HEK293T (cell line): ENCODE measurements around the gene TRPM3.
A peak's percentile ranks its signal among the peaks of the same experiment; 100 is the strongest.

Experiments
- CTCF ChIA-PET: fragments of 350-600 bp; formaldehyde crosslinking; extraction: SDS; loops from one replicate; lab custom pipeline; 2021; ENCODE audit warnings: antibody characterized with exemption, inconsistent platforms; lab: Yijun Ruan, JAX
- POLR2A ChIA-PET: fragments of 350-600 bp; formaldehyde crosslinking; extraction: SDS; loops from one replicate; lab custom pipeline; 2020; ENCODE audit warnings: antibody characterized with exemption, inconsistent platforms; lab: Yijun Ruan, JAX
- DNase-seq: peaks from one replicate; pipeline ENCODE4 v3.0.0; 2012; ENCODE audit warnings: mixed read lengths; ENCODE audit errors: extremely low spot score
- ARNT ChIP-seq: fragments of 450-650 bp; IDR thresholded peaks from 2 replicates; pipeline ENCODE4 v1.6.1; 2017; ENCODE audit warnings: mild to moderate bottlenecking
- BHLHE40 ChIP-seq: fragments of 450-650 bp; IDR thresholded peaks from 2 replicates; pipeline ENCODE4 v1.6.1; 2016; ENCODE audit warnings: mild to moderate bottlenecking, moderate library complexity, borderline replicate concordance
- CTBP1 ChIP-seq: fragments of 450-650 bp; IDR thresholded peaks from 2 replicates; pipeline ENCODE4 v1.6.1; 2016; ENCODE audit warnings: borderline replicate concordance
- ELF4 ChIP-seq: fragments of 450-650 bp; IDR thresholded peaks from 2 replicates; pipeline ENCODE4 v1.6.1; 2017; ENCODE audit warnings: antibody characterized with exemption
- FOXA1 ChIP-seq: fragments of 450-650 bp; IDR thresholded peaks from 2 replicates; pipeline ENCODE4 v1.6.1; 2016; ENCODE audit warnings: mild to moderate bottlenecking
- FOXK2 ChIP-seq: fragments of 450-650 bp; IDR thresholded peaks from 2 replicates; pipeline ENCODE4 v1.6.1; 2016; ENCODE audit warnings: mild to moderate bottlenecking
- FOXM1 ChIP-seq: fragments of 450-650 bp; IDR thresholded peaks from 2 replicates; pipeline ENCODE4 v1.6.1; 2017; ENCODE audit warnings: mild to moderate bottlenecking, borderline replicate concordance
- HDGF ChIP-seq: fragments of 450-650 bp; IDR thresholded peaks from 2 replicates; pipeline ENCODE4 v1.6.1; 2017; ENCODE audit warnings: antibody characterized with exemption, borderline replicate concordance
- L3MBTL2 ChIP-seq: fragments of 450-650 bp; conservative IDR thresholded peaks from 2 replicates; pipeline ENCODE4 v1.6.1; 2016; ENCODE audit warnings: mild to moderate bottlenecking
- LEF1 ChIP-seq: fragments of 450-650 bp; IDR thresholded peaks from 2 replicates; pipeline ENCODE4 v1.6.1; 2017; ENCODE audit warnings: mild to moderate bottlenecking, borderline replicate concordance
- NFRKB ChIP-seq: fragments of 450-650 bp; IDR thresholded peaks from 2 replicates; pipeline ENCODE4 v1.6.1; 2016; ENCODE audit warnings: mild to moderate bottlenecking, moderate library complexity
- PKNOX1 ChIP-seq: fragments of 450-650 bp; IDR thresholded peaks from 2 replicates; pipeline ENCODE4 v1.6.1; 2016
- SP1 ChIP-seq: fragments of 450-650 bp; IDR thresholded peaks from 2 replicates; pipeline ENCODE4 v1.6.1; 2017
- SUZ12 ChIP-seq: fragments of 450-650 bp; IDR thresholded peaks from 2 replicates; pipeline ENCODE4 v1.6.1; 2016; ENCODE audit warnings: mild to moderate bottlenecking
- TARDBP ChIP-seq: fragments of 450-650 bp; IDR thresholded peaks from 2 replicates; pipeline ENCODE4 v1.6.1; 2016
- ZNF384 ChIP-seq: fragments of 450-650 bp; IDR thresholded peaks from 2 replicates; pipeline ENCODE4 v1.6.1; 2016

The TRPM3 gene

GRCh38 chr9:71052287-71052686, 69.1 kb downstream of the TRPM3 start:
- CTCF ChIA-PET, result no interaction called here
- POLR2A ChIA-PET, result no interaction called here
- DNase-seq, result no peak
- TF ChIP-seq ARNT, result no peak

- TF ChIP-seq TARDBP (no peak), FOXA1 (no peak), ELF4 (no peak), PKNOX1 (0 out of 2 replicates have a peak, but pooled peaks have one; percentile 15), SUZ12 (no peak), BHLHE40 (no peak), FOXK2 (no peak)
- ChIA-PET CTCF (no interaction called here), POLR2A (no interaction called here)
- DNase-seq, result no peak
Measured at GRCh38 chr9:71048280-71048679, 73.1 kb downstream of the TRPM3 start.

GRCh38 chr9:71042448-71042990, 78.9 kb downstream of the TRPM3 start:
- TF ChIP-seq ELF4, result no peak
- TF ChIP-seq CTBP1, result no peak
- no peak for TF ChIP-seq FOXK2
- TF ChIP-seq L3MBTL2, result no peak
- no peak for TF ChIP-seq ZNF384
- TF ChIP-seq PKNOX1, result no peak
- no peak for DNase-seq
- CTCF ChIA-PET, result interaction anchor here (0.5 kb wide), 1 partner anchor 411 kb away, joined by 5 read pairs; no protein-coding TSS in a partner anchor
- POLR2A ChIA-PET, result no interaction called here

- ChIA-PET POLR2A (no interaction called here), CTCF (no interaction called here)
- DNase-seq, result no peak
- no peak for TF ChIP-seq SP1
- TF ChIP-seq BHLHE40, result no peak
- TF ChIP-seq PKNOX1, result no peak
- no peak for TF ChIP-seq NFRKB
- TF ChIP-seq HDGF, result no peak
- TF ChIP-seq ELF4, result no peak
- no peak for TF ChIP-seq ARNT
- no peak for TF ChIP-seq LEF1
- TF ChIP-seq TARDBP, result no peak
- TF ChIP-seq FOXA1, result no peak
Measured at GRCh38 chr9:71037521-71037920, 83.9 kb downstream of the TRPM3 start.

GRCh38 chr9:71036501-71036900, 84.9 kb downstream of the TRPM3 start:
- POLR2A ChIA-PET, result no interaction called here
- CTCF ChIA-PET, result interaction anchor here (0.6 kb wide), 1 partner anchor 411 kb away, joined by 3 read pairs; no protein-coding TSS in a partner anchor
- no peak for DNase-seq
- no peak for TF ChIP-seq SP1
- TF ChIP-seq FOXM1, result no peak
- TF ChIP-seq SUZ12, result no peak
- TF ChIP-seq FOXA1, result no peak
- no peak for TF ChIP-seq FOXK2

GRCh38 chr9:71032779-71033178, 88.6 kb downstream of the TRPM3 start:
- ChIA-PET CTCF (no interaction called here), POLR2A (no interaction called here)
- no peak for DNase-seq
- TF ChIP-seq PKNOX1 (no peak), ELF4 (no peak), LEF1 (no peak), FOXK2 (no peak), TARDBP (no peak), SUZ12 (no peak), BHLHE40 (no peak), CTBP1 (no peak), FOXM1 (no peak), ARNT (no peak), FOXA1 (no peak), L3MBTL2 (no peak), NFRKB (no peak), HDGF (no peak), SP1 (no peak), ZNF384 (no peak)

- POLR2A ChIA-PET, result no interaction called here
- CTCF ChIA-PET, result no interaction called here
- no peak for DNase-seq
- TF ChIP-seq FOXK2 (no peak), HDGF (no peak), SUZ12 (no peak), LEF1 (no peak), TARDBP (no peak), FOXM1 (no peak), CTBP1 (no peak), ELF4 (no peak), PKNOX1 (no peak), NFRKB (no peak), ZNF384 (no peak), FOXA1 (no peak), L3MBTL2 (no peak), SP1 (no peak), ARNT (no peak), BHLHE40 (no peak)
Measured at GRCh38 chr9:71025728-71026127, 95.7 kb downstream of the TRPM3 start.
